ENCODE results near the gene JUP. TPM values are rescaled to one million over a fixed set of nuclear protein-coding genes. Genes with fewer than 3 reads are reported as not detected.

JUP gene
- total and polyA plus RNA-seq, 2 of the 4 experiments (the other 2 are of a cell fraction): 12.9 to 27.3 TPM

GRCh38 chr17:41772218-41772585 lies 14.3 kb downstream of the JUP start:
- Histone ChIP-seq H2BK15ac (ENCODE audit: low read depth, low read length) (peak overlapping the region; percentile 86; the same call in 1 of the 3 replicates), H3K9me3 (ENCODE audit: control insufficient read depth, insufficient read depth, low read length) (no peaks in the 10 kb centered on the region), H4K8ac (ENCODE audit: low read depth in 2 of 2, low read length in 2 of 2) (peak overlapping the region; percentile 81 to 83; a peak in 2 of 4 replicates), H3K27ac (ENCODE audit: insufficient read depth, low read length) (no peak overlapping the region), H3K14ac (replicated peaks; ENCODE audit: low read depth, low read length) (no peak overlapping the region), H2BK120ac (ENCODE audit: low read depth, low read length) (peak overlapping the region; percentile 75; the same call in 1 of the 2 replicates), H3K79me1 (ENCODE audit: low read depth in 1 of 2, low read length in 2 of 2) (peaks cover 14 to 48% of the 10 kb centered on the region in 2 experiments; a peak in 3 of 4 replicates), H3K36me3 (ENCODE audit: control insufficient read depth, insufficient read depth, low read length) (peaks cover 53% of the 10 kb centered on the region), H3K23ac (ENCODE audit: low read depth, low read length) (no peak overlapping the region), H3K56ac (ENCODE audit: extremely low read depth, insufficient read depth, low read length) (no peak overlapping the region), H3K18ac (ENCODE audit: low read depth, low read length) (no peak overlapping the region), H3K4me1 (ENCODE audit: control insufficient read depth, insufficient read depth, low read length) (peaks cover 18% of the 10 kb centered on the region), H2AK5ac (ENCODE audit: low read depth, low read length) (peak overlapping the region; percentile 94), H4K5ac (ENCODE audit: low read depth, low read length) (no peak overlapping the region), H3K27me3 (ENCODE audit: control insufficient read depth, insufficient read depth, low read length) (no peaks in the 10 kb centered on the region), H3K9me1 (ENCODE audit: insufficient read depth, low read length) (peaks cover 19% of the 10 kb centered on the region), H2BK5ac (ENCODE audit: low read depth, low read length, poor library complexity, severe bottlenecking) (no peak overlapping the region), H3K4ac (ENCODE audit: low read depth, low read length) (peak overlapping the region; percentile 91), H3K4me3 (ENCODE audit: insufficient read depth, low read depth, low read length) (no peak overlapping the region), H2BK20ac (ENCODE audit: low read depth, low read length) (peak overlapping the region; percentile 82; the same call in 1 of the 2 replicates), H3K9ac (ENCODE audit: low read depth, low read length) (no peak overlapping the region), H2AK9ac (replicated peaks; ENCODE audit: low read depth, low read length, poor library complexity) (peak overlapping the region; percentile 44), H2AFZ (replicated peaks; ENCODE audit: low read length, poor library complexity) (no peak overlapping the region), H3K4me2 (ENCODE audit: low read depth, low read length) (no peak overlapping the region), H4K91ac (ENCODE audit: insufficient read depth, low read depth, low read length) (peak overlapping the region; percentile 86; the same call in 1 of the 2 replicates), H4K20me1 (ENCODE audit: insufficient read depth, low read length) (peaks cover 22% of the 10 kb centered on the region)
- POLR2A ChIA-PET (ENCODE audit: unreplicated experiment): no interaction called here
- ATAC-seq (ENCODE audit: low read depth): no peak
- intact Hi-C loops (cut with micrococcal nuclease) (no loop called here), dilution Hi-C loops (cut with HindIII; ENCODE audit: low sequenced_read_pairs, unreplicated experiment) (no loop called here), in situ Hi-C loops (cut with MboI; ENCODE audit: low sequenced_read_pairs) (no loop called here)
- BruUV-seq (replicated peaks): no TSS peak
- TF ChIP-seq CHD1 (IDR thresholded peaks at IDR 0.05; ENCODE audit: low read depth, low read length) (no peak), MXI1 (IDR thresholded peaks at IDR 0.05; ENCODE audit: borderline replicate concordance, low read depth, low read length) (no peak), SMC3 (IDR thresholded peaks at IDR 0.05; ENCODE audit: low read depth, low read length) (no peak), CEBPB (IDR thresholded peaks at IDR 0.05; ENCODE audit: low read depth, low read length) (no peak), ELK1 (IDR thresholded peaks at IDR 0.05; ENCODE audit: borderline replicate concordance, low read depth, low read length) (no peak), MAFK (IDR thresholded peaks at IDR 0.05; ENCODE audit: low read depth, low read length) (no peak), MAZ (IDR thresholded peaks at IDR 0.05; ENCODE audit: borderline replicate concordance, low read depth, low read length) (no peak), POLR2A (IDR thresholded peaks at IDR 0.05; ENCODE audit: low read depth, low read length) (no peak), BHLHE40 (IDR thresholded peaks at IDR 0.05; ENCODE audit: low read depth, low read length) (no peak), NFE2L2 (IDR thresholded peaks at IDR 0.05; ENCODE audit: low read depth, low read length) (no peak), FOS (IDR thresholded peaks at IDR 0.05; ENCODE audit: low read depth, low read length) (no peak)
- no peak for DNase-seq
- WGBS, 2 experiments (ENCODE audit: extremely low coverage in 2 of 2, insufficient read length in 1 of 2): 86% methylated on average over 1 of the region's 4 CpGs; no CpG with 5 or more reads in 1 of the 2 experiments
- CTCF ChIA-PET: no interaction called here
